Parathyroid adenoma (tissue), 2 donors: ENCODE data around the gene SRSF6.

ENCODE experiments used
- H2AFZ ChIP-seq: fragments of 300-600 bp; sonication (generic); one replicate; pipeline ENCODE4 v1.7.0; 2017; ENCODE audit warnings: antibody characterized with exemption, mild to moderate bottlenecking
- H3K27ac ChIP-seq: fragments of 300-600 bp; sonication (generic); one replicate; pipeline ENCODE4 v1.7.0; 2017
- H3K27me3 ChIP-seq: fragments of 300-600 bp; sonication (generic); one replicate; pipeline ENCODE4 v1.7.0; 2017; ENCODE audit warnings: low read length; ENCODE audit not compliant: control insufficient read depth, insufficient read depth
- H3K36me3 ChIP-seq: fragments of 300-600 bp; sonication (generic); one replicate; pipeline ENCODE4 v1.7.0; 2017; ENCODE audit warnings: low read length; ENCODE audit not compliant: control insufficient read depth, insufficient read depth
- H3K4me1 ChIP-seq: fragments of 300-600 bp; sonication (generic); one replicate; pipeline ENCODE4 v1.7.0; 2017; ENCODE audit warnings: control low read depth
- H3K4me2 ChIP-seq: fragments of 300-600 bp; sonication (generic); one replicate; pipeline ENCODE4 v1.7.0; 2017; ENCODE audit warnings: low read length
- H3K4me3 ChIP-seq: fragments of 300-600 bp; sonication (generic); one replicate; pipeline ENCODE4 v1.7.0; 2017; ENCODE audit warnings: low read depth, low read length
- H3K79me2 ChIP-seq: fragments of 300-600 bp; sonication (generic); one replicate; pipeline ENCODE4 v1.7.0; 2017; ENCODE audit warnings: control low read depth
- H3K9ac ChIP-seq: fragments of 300-600 bp; sonication (generic); one replicate; pipeline ENCODE4 v1.7.0; 2017; ENCODE audit warnings: mild to moderate bottlenecking
- H3K9me3 ChIP-seq: fragments of 300-600 bp; sonication (generic); one replicate; pipeline ENCODE4 v1.7.0; 2017; ENCODE audit warnings: low read length; ENCODE audit not compliant: control insufficient read depth
- TF ChIP-seq, protein P1 (sequence below): fragments of 300-600 bp; sonication (generic); IDR thresholded peaks from one replicate; pipeline ENCODE4 v1.7.0; 2017; ENCODE audit warnings: antibody characterized with exemption, mild to moderate bottlenecking
- donor health status: primary hyperparathyroidism.

Gene SRSF6

DNA sequence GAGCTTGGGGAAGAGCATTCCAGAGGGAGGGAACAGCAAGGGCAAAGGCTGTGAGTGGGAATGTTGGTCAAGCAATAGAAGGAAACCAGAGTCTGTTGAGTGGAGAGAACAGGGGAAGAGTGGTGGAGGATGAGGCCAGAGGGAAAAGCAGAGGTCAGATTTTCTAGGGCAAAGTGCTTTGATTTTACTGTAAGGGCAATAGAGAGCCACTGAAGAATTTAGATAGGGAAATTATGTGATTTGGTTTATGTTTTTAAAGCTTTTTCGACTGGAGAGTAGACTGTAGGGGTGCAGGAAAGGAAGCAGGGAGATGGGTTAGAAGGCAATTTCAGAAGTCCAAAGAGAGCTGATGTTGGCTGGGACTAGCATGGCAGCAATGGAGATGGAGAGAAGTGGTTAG, 54.2 kb downstream of the SRSF6 start:
- TF ChIP-seq, protein P1, sequence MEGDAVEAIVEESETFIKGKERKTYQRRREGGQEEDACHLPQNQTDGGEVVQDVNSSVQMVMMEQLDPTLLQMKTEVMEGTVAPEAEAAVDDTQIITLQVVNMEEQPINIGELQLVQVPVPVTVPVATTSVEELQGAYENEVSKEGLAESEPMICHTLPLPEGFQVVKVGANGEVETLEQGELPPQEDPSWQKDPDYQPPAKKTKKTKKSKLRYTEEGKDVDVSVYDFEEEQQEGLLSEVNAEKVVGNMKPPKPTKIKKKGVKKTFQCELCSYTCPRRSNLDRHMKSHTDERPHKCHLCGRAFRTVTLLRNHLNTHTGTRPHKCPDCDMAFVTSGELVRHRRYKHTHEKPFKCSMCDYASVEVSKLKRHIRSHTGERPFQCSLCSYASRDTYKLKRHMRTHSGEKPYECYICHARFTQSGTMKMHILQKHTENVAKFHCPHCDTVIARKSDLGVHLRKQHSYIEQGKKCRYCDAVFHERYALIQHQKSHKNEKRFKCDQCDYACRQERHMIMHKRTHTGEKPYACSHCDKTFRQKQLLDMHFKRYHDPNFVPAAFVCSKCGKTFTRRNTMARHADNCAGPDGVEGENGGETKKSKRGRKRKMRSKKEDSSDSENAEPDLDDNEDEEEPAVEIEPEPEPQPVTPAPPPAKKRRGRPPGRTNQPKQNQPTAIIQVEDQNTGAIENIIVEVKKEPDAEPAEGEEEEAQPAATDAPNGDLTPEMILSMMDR: no peak
- no peaks in the 10 kb centered on the region for H3K9me3 ChIP-seq
- peaks cover 3% of the 10 kb centered on the region for H3K4me1 ChIP-seq
- no peaks in the 10 kb centered on the region for H3K27me3 ChIP-seq
- no peaks in the 10 kb centered on the region for H3K36me3 ChIP-seq
- H3K9ac ChIP-seq: no peak overlapping the region
- no peak overlapping the region for H3K4me2 ChIP-seq
- H3K4me3 ChIP-seq: no peak overlapping the region
- H3K27ac ChIP-seq: no peak overlapping the region
- no peak overlapping the region for H2AFZ ChIP-seq
- H3K79me2 ChIP-seq: no peaks in the 10 kb centered on the region

DNA sequence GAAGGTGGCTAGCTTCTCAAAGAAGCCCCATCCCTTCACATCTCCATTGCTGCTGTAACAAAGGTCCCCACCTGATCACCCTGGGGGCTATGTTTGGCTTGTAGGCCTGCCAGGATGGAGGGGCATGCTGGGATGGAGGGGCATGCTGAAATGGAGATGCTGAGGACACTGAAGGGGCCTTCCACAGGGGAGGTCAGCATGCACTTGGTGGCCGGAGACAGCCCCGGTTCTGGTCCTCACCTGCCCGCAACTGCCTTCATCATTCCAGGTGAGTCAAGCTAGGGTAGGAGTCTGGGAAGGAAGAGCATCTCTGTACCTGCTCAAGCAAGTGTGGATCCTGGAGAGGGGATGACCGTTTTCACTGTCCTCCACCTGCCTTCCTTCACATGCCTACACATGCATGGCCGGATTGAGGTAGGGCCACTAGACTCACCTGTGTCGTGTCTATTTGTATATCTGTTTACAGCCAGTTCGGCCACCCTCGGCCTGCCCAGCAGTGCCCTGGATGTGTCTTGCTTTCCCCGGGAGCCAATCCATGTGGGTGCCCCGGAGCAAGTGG, 55.8 kb downstream of the SRSF6 start:
- no peaks in the 10 kb centered on the region for H3K36me3 ChIP-seq
- peak overlapping the region; percentile 76 for H3K27ac ChIP-seq
- no peaks in the 10 kb centered on the region for H3K27me3 ChIP-seq
- TF ChIP-seq, protein P1: no peak
- no peaks in the 10 kb centered on the region for H3K79me2 ChIP-seq
- H3K9me3 ChIP-seq: no peaks in the 10 kb centered on the region
- no peak overlapping the region for H3K9ac ChIP-seq
- peaks cover 3% of the 10 kb centered on the region for H3K4me1 ChIP-seq
- peak overlapping the region; percentile 53 for H3K4me3 ChIP-seq
- H3K4me2 ChIP-seq: peak overlapping the region; percentile 70
- H2AFZ ChIP-seq: peak overlapping the region; percentile 76
